ENCODE data around the gene CNTN4. TPM values are rescaled to one million over a fixed set of nuclear protein-coding genes. Genes with fewer than 3 reads are reported as not detected.

CNTN4 gene
- total and polyA plus RNA-seq, 2 experiments from 2014 or later: 5.6 to 7.9 TPM

- Histone ChIP-seq H3K4me3 (no peak overlapping the region), H3K9me3 (ENCODE audit: low read depth) (no peaks in the 10 kb centered on the region), H3K36me3 (no peaks in the 10 kb centered on the region), H3K27ac (no peak overlapping the region), H3K4me1 (ENCODE audit: low read depth) (peaks cover 19% of the 10 kb centered on the region), H3K27me3 (no peaks in the 10 kb centered on the region)
- peak in 1 of 2 donors; percentile 65 for DNase-seq (ENCODE audit: low read depth in 1 of 2, low spot score in 1 of 2)
- TF ChIP-seq CTCF (IDR thresholded peaks at IDR 0.05; ENCODE audit: low read depth, low read length): no peak
Measured at GRCh38 chr3:2838546-2839157, 740.0 kb downstream of the CNTN4 start.

GRCh38 chr3:2839876-2840275 lies 741.2 kb downstream of the CNTN4 start:
- H3K4me3 ChIP-seq: no peak overlapping the region

GRCh38 chr3:2847062-2847841 lies 748.6 kb downstream of the CNTN4 start:
- no peak for DNase-seq (ENCODE audit: low read depth in 1 of 2, low spot score in 1 of 2)
- Histone ChIP-seq H3K4me3 (no peak overlapping the region), H3K27me3 (no peaks in the 10 kb centered on the region), H3K9me3 (ENCODE audit: low read depth) (no peaks in the 10 kb centered on the region), H3K36me3 (no peaks in the 10 kb centered on the region), H3K4me1 (ENCODE audit: low read depth) (no peaks in the 10 kb centered on the region), H3K27ac (no peak overlapping the region)
- no peak for TF ChIP-seq CTCF (IDR thresholded peaks at IDR 0.05; ENCODE audit: low read depth, low read length)

More at GRCh38 chr3:2839876-2840275, 741.2 kb downstream of the CNTN4 start:
- H3K27me3 ChIP-seq: no peaks in the 10 kb centered on the region
- TF ChIP-seq CTCF (IDR thresholded peaks at IDR 0.05; ENCODE audit: low read depth, low read length): no peak
- no peak for DNase-seq (ENCODE audit: low read depth in 1 of 2, low spot score in 1 of 2)
- H3K36me3 ChIP-seq: no peaks in the 10 kb centered on the region
- H3K4me1 ChIP-seq (ENCODE audit: low read depth): peaks cover 19% of the 10 kb centered on the region
- no peaks in the 10 kb centered on the region for H3K9me3 ChIP-seq (ENCODE audit: low read depth)
- H3K27ac ChIP-seq: no peak overlapping the region

- Histone ChIP-seq H3K27me3 (no peaks in the 10 kb centered on the region), H3K4me3 (no peak overlapping the region), H3K36me3 (no peaks in the 10 kb centered on the region), H3K4me1 (ENCODE audit: low read depth) (no peaks in the 10 kb centered on the region), H3K9me3 (ENCODE audit: low read depth) (no peaks in the 10 kb centered on the region), H3K27ac (no peak overlapping the region)
- no peak for TF ChIP-seq CTCF (IDR thresholded peaks at IDR 0.05; ENCODE audit: low read depth, low read length)
- DNase-seq (ENCODE audit: low read depth in 1 of 2, low spot score in 1 of 2): no peak
Measured at GRCh38 chr3:2849092-2849491, 750.4 kb downstream of the CNTN4 start.

- H3K27me3 ChIP-seq: no peaks in the 10 kb centered on the region
- H3K27ac ChIP-seq: no peak overlapping the region
- no peaks in the 10 kb centered on the region for H3K9me3 ChIP-seq (ENCODE audit: low read depth)
Measured at GRCh38 chr3:2850701-2851100, 752.0 kb downstream of the CNTN4 start.

More at GRCh38 chr3:2850701-2851100, 752.0 kb downstream of the CNTN4 start:
- no peak for TF ChIP-seq CTCF (IDR thresholded peaks at IDR 0.05; ENCODE audit: low read depth, low read length)
- Histone ChIP-seq H3K4me1 (ENCODE audit: low read depth) (no peaks in the 10 kb centered on the region), H3K36me3 (no peaks in the 10 kb centered on the region), H3K4me3 (no peak overlapping the region)
- DNase-seq (ENCODE audit: low read depth in 1 of 2, low spot score in 1 of 2): no peak

Data from cardiac muscle cell (in vitro differentiated cells and primary cell).